ENCODE results near the gene SH2D4B. TPM values are rescaled to one million over a fixed set of nuclear protein-coding genes. Genes with fewer than 3 reads are reported as not detected.

Gene SH2D4B
- total RNA-seq, 2 experiments from 2014 or later, result 0.16 to 0.31 TPM

DNA sequence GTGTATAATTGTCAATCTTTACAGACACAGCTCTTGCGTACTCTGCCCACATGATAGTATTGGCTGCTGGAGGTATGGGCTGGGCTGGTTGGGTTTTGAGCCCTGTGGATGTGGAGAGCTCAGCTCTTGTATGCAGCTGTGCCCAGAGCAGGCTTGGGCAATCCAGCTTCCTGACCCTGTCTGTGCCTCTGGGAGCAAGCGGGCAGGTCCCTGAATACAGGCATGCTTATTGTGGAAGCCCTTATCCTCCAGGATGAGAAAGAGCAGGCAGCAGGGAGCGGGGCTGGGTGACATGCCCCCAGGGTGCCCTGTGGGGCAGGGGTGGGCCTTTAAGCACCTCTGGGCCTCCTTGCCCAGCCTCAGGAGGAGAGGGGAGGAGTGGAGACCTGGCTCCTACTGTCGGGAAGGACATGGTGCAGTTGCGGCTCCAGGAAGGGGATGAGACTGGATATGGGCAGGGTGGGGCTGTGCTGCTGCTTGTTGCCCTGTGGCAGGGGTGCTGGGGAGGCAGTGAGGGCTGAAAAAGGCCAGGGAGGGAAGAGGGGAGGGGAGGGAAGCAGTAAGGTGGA, 32.7 kb upstream of the SH2D4B start:
- H3K27ac ChIP-seq (ENCODE audit: low read depth in 1 of 2, low read length in 2 of 2), result peak overlapping the region; percentile 31 to 51
- H3K4me1 Mint-ChIP-seq (ENCODE audit: low read depth), result peaks cover 75% of the 10 kb centered on the region
- TF ChIP-seq, protein P1, sequence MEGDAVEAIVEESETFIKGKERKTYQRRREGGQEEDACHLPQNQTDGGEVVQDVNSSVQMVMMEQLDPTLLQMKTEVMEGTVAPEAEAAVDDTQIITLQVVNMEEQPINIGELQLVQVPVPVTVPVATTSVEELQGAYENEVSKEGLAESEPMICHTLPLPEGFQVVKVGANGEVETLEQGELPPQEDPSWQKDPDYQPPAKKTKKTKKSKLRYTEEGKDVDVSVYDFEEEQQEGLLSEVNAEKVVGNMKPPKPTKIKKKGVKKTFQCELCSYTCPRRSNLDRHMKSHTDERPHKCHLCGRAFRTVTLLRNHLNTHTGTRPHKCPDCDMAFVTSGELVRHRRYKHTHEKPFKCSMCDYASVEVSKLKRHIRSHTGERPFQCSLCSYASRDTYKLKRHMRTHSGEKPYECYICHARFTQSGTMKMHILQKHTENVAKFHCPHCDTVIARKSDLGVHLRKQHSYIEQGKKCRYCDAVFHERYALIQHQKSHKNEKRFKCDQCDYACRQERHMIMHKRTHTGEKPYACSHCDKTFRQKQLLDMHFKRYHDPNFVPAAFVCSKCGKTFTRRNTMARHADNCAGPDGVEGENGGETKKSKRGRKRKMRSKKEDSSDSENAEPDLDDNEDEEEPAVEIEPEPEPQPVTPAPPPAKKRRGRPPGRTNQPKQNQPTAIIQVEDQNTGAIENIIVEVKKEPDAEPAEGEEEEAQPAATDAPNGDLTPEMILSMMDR (IDR thresholded peaks at IDR 0.05), result no peak

GRCh38 chr10:80506189-80506575, 31.5 kb upstream of the SH2D4B start:
- intact Hi-C loops (cut with DNase I, micrococcal nuclease), result no loop called here
- peaks cover 68% of the 10 kb centered on the region for H3K4me1 Mint-ChIP-seq (ENCODE audit: low read depth)
- Histone ChIP-seq H3K9me3 (ENCODE audit: control insufficient read depth in 1 of 2, insufficient read depth in 1 of 2, low read length in 2 of 2) (no peaks in the 10 kb centered on the region), H3K27me3 (ENCODE audit: control insufficient read depth in 1 of 2, insufficient read depth in 2 of 2, low read length in 2 of 2) (no peaks in the 10 kb centered on the region), H3K27ac (ENCODE audit: low read depth in 1 of 2, low read length in 2 of 2) (peak overlapping the region in 1 of 2 donors; percentile 31), H3K36me3 (ENCODE audit: insufficient read depth, low read length) (peaks cover 68% of the 10 kb centered on the region), H3K4me1 (ENCODE audit: insufficient read depth, low read length) (peaks cover 63% of the 10 kb centered on the region), H3K4me3 (ENCODE audit: low read length) (no peak overlapping the region)
- H3K9me3 Mint-ChIP-seq, result no peaks in the 10 kb centered on the region
- ChIA-PET CTCF (interaction anchor here (0.6 to 11.6 kb wide), 34 partner anchors 8 to 362 kb away, joined by 3 to 250 read pairs (median 5); partner anchors contain the start of gene PRXL2A), POLR2A (interaction anchor here (0.8 to 12.8 kb wide), 13 partner anchors 8 to 128 kb away, joined by 3 to 302 read pairs (median 7); partner anchors contain the start of genes PRXL2A and TSPAN14)
- H3K27ac Mint-ChIP-seq, result peak overlapping the region; percentile 78
- no peak overlapping the region for H3K4me3 Mint-ChIP-seq
- ATAC-seq (ENCODE audit: poor library complexity), result no peak
- H3K36me3 Mint-ChIP-seq (ENCODE audit: low read depth), result peaks cover 79% of the 10 kb centered on the region
- no peak for DNase-seq
- no peaks in the 10 kb centered on the region for H3K27me3 Mint-ChIP-seq
- TF ChIP-seq, protein P1 (IDR thresholded peaks at IDR 0.05), result no peak

More for the DNA sequence above, 32.7 kb upstream of the SH2D4B start:
- CTCF ChIA-PET, result interaction anchor here (1.0 to 11.6 kb wide), 26 partner anchors 8 to 361 kb away, joined by 3 to 250 read pairs (median 6); partner anchors contain the start of gene PRXL2A
- Mint-ChIP-seq H3K27me3 (no peaks in the 10 kb centered on the region), H3K4me3 (peak overlapping the region; percentile 68), H3K9me3 (no peaks in the 10 kb centered on the region), H3K27ac (peak overlapping the region; percentile 78), H3K36me3 (ENCODE audit: low read depth) (peaks cover 76% of the 10 kb centered on the region)
- ATAC-seq (ENCODE audit: poor library complexity) (peak; percentile 35), DNase-seq (no peak)
- Histone ChIP-seq H3K4me3 (ENCODE audit: low read length) (no peak overlapping the region), H3K9me3 (ENCODE audit: control insufficient read depth in 1 of 2, insufficient read depth in 1 of 2, low read length in 2 of 2) (no peaks in the 10 kb centered on the region), H3K27me3 (ENCODE audit: control insufficient read depth in 1 of 2, insufficient read depth in 2 of 2, low read length in 2 of 2) (no peaks in the 10 kb centered on the region), H3K4me1 (ENCODE audit: insufficient read depth, low read length) (peaks cover 71% of the 10 kb centered on the region), H3K36me3 (ENCODE audit: insufficient read depth, low read length) (peaks cover 63% of the 10 kb centered on the region)
- intact Hi-C loops (cut with DNase I, micrococcal nuclease), result loop anchor here (1.0 to 2.0 kb wide), 3 partner anchors 36 to 122 kb away; no protein-coding TSS in a partner anchor
- POLR2A ChIA-PET, result interaction anchor here (0.8 to 12.8 kb wide), 13 partner anchors 16 to 127 kb away, joined by 3 to 302 read pairs (median 7); partner anchors contain the start of genes PRXL2A and TSPAN14

GRCh38 chr10:80506836-80507487, 30.7 kb upstream of the SH2D4B start:
- Histone ChIP-seq H3K36me3 (ENCODE audit: insufficient read depth, low read length) (peaks cover 70% of the 10 kb centered on the region), H3K4me3 (ENCODE audit: low read length) (no peak overlapping the region), H3K27me3 (ENCODE audit: control insufficient read depth in 1 of 2, insufficient read depth in 2 of 2, low read length in 2 of 2) (no peaks in the 10 kb centered on the region), H3K9me3 (ENCODE audit: control insufficient read depth in 1 of 2, insufficient read depth in 1 of 2, low read length in 2 of 2) (no peaks in the 10 kb centered on the region), H3K4me1 (ENCODE audit: insufficient read depth, low read length) (peaks cover 63% of the 10 kb centered on the region), H3K27ac (ENCODE audit: low read depth in 1 of 2, low read length in 2 of 2) (peak overlapping the region in 1 of 2 donors; percentile 34)
- Mint-ChIP-seq H3K27ac (peak overlapping the region; percentile 59), H3K9me3 (no peaks in the 10 kb centered on the region), H3K4me3 (no peak overlapping the region), H3K4me1 (ENCODE audit: low read depth) (peaks cover 67% of the 10 kb centered on the region), H3K27me3 (no peaks in the 10 kb centered on the region), H3K36me3 (ENCODE audit: low read depth) (peaks cover 79% of the 10 kb centered on the region)
- intact Hi-C loops (cut with DNase I, micrococcal nuclease), result no loop called here
- TF ChIP-seq, protein P1 (IDR thresholded peaks at IDR 0.05), result no peak
- POLR2A ChIA-PET, result interaction anchor here (11.3 to 12.8 kb wide), 2 partner anchors 18 to 40 kb away, joined by 158 to 302 read pairs; no protein-coding TSS in a partner anchor
- no peak for DNase-seq
- CTCF ChIA-PET, result interaction anchor here (0.7 to 11.6 kb wide), 4 partner anchors 14 to 128 kb away, joined by 3 to 250 read pairs (median 14); no protein-coding TSS in a partner anchor
- ATAC-seq (ENCODE audit: poor library complexity), result no peak
